Smooth muscle cell (in vitro differentiated cells): ENCODE data around the gene CYP2W1. TPM values are rescaled to one million over a fixed set of nuclear protein-coding genes. Genes with fewer than 3 reads are reported as not detected.

Source experiments
- DNase-seq: peaks from one replicate; lab custom pipeline; 2025; ENCODE audit not compliant: unreplicated experiment; lab: John Stamatoyannopoulos, UW
- H2AFZ ChIP-seq: fragments of 200-600 bp; sonication (generic); 2 replicates; pipeline ENCODE4 v1.6.0; 2016; ENCODE audit warnings: antibody characterized with exemption, low read depth, mild to moderate bottlenecking
- H3F3A ChIP-seq: fragments of 200-600 bp; sonication (generic); 2 replicates; pipeline ENCODE4 v1.6.0; 2017; ENCODE audit warnings: antibody characterized with exemption, low read depth
- H3K27ac ChIP-seq: fragments of 200-600 bp; sonication (generic); 2 replicates; pipeline ENCODE4 v1.5.1; 2016; ENCODE audit warnings: low read depth, mild to moderate bottlenecking
- H3K27me3 ChIP-seq: fragments of 200-600 bp; sonication (generic); 2 replicates; pipeline ENCODE4 v1.6.1; 2016; ENCODE audit warnings: low read depth, mild to moderate bottlenecking
- H3K36me3 ChIP-seq: fragments of 200-600 bp; sonication (generic); 2 replicates; pipeline ENCODE4 v1.5.1; 2016; ENCODE audit warnings: low read depth
- H3K4me1 ChIP-seq: fragments of 200-600 bp; sonication (generic); 2 replicates; pipeline ENCODE4 v1.5.1; 2016; ENCODE audit warnings: low read depth
- H3K4me2 ChIP-seq: fragments of 200-600 bp; sonication (generic); 2 replicates; pipeline ENCODE4 v1.6.0; 2016; ENCODE audit warnings: mild to moderate bottlenecking
- H3K4me3 ChIP-seq: fragments of 200-600 bp; sonication (generic); 2 replicates; pipeline ENCODE4 v1.5.1; 2016; ENCODE audit warnings: mild to moderate bottlenecking
- H3K79me2 ChIP-seq: fragments of 200-600 bp; sonication (generic); 2 replicates; pipeline ENCODE4 v1.6.0; 2016; ENCODE audit warnings: low read depth, mild to moderate bottlenecking
- H3K9ac ChIP-seq: fragments of 200-600 bp; sonication (generic); 2 replicates; pipeline ENCODE4 v1.6.0; 2016; ENCODE audit warnings: low read depth
- H3K9me3 ChIP-seq: fragments of 200-600 bp; sonication (generic); replicated peaks from 2 replicates; pipeline ENCODE4 v1.5.1; 2016; ENCODE audit warnings: low read depth
- H4K20me1 ChIP-seq: fragments of 200-600 bp; sonication (generic); 2 replicates; pipeline ENCODE4 v1.6.0; 2016; ENCODE audit warnings: low read depth
- WGBS: methylation state at CpG from one replicate; pipeline ENCODE4 v1.1.7; 2016; ENCODE audit warnings: low lambda C conversion rate; 5-methylcytosine and 5-hydroxymethylcytosine counted together
- polyA plus RNA-seq: library from polyadenylated mRNA; unstranded; fragments of >200 nt; fragmentation: Nextera tagmentation; extraction: Ambion mirVana; gene quantifications from 2 replicates; pipeline ENCODE4 v1.2.1, GENCODE V29; 2016
- total RNA-seq: library from RNA; depleted of rRNA; stranded (reverse); fragments of >200 nt; gene quantifications from 2 replicates; pipeline ENCODE4 v1.2.3, GENCODE V29; 2014
- TF ChIP-seq, protein P1 (sequence below): fragments of 200-600 bp; sonication (generic); IDR thresholded peaks from 2 replicates; pipeline ENCODE4 v1.5.1; 2017; ENCODE audit warnings: borderline replicate concordance, mild to moderate bottlenecking, antibody characterized with exemption; ENCODE audit not compliant: insufficient read depth, poor library complexity, severe bottlenecking

Gene CYP2W1
- total and polyA plus RNA-seq, 2 experiments from 2014 or later = not detected

GRCh38 chr7:951881-952547 is 31.0 kb upstream of the CYP2W1 start:
- Histone ChIP-seq H3F3A (no peaks in the 10 kb centered on the region), H3K36me3 (no peaks in the 10 kb centered on the region), H3K9ac (no peak overlapping the region), H3K4me1 (no peaks in the 10 kb centered on the region), H4K20me1 (peaks cover 20% of the 10 kb centered on the region), H3K4me3 (no peak overlapping the region), H3K27me3 (peaks cover 30% of the 10 kb centered on the region), H3K4me2 (no peak overlapping the region), H3K79me2 (no peaks in the 10 kb centered on the region), H3K27ac (no peak overlapping the region), H3K9me3 (no peaks in the 10 kb centered on the region), H2AFZ (no peak overlapping the region)
- no peak for DNase-seq
- TF ChIP-seq, protein P1, sequence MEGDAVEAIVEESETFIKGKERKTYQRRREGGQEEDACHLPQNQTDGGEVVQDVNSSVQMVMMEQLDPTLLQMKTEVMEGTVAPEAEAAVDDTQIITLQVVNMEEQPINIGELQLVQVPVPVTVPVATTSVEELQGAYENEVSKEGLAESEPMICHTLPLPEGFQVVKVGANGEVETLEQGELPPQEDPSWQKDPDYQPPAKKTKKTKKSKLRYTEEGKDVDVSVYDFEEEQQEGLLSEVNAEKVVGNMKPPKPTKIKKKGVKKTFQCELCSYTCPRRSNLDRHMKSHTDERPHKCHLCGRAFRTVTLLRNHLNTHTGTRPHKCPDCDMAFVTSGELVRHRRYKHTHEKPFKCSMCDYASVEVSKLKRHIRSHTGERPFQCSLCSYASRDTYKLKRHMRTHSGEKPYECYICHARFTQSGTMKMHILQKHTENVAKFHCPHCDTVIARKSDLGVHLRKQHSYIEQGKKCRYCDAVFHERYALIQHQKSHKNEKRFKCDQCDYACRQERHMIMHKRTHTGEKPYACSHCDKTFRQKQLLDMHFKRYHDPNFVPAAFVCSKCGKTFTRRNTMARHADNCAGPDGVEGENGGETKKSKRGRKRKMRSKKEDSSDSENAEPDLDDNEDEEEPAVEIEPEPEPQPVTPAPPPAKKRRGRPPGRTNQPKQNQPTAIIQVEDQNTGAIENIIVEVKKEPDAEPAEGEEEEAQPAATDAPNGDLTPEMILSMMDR = no peak
- WGBS = 94% methylated on average over 21 of the region's 21 CpGs

GRCh38 chr7:952548-953441 is 30.2 kb upstream of the CYP2W1 start:
- Histone ChIP-seq H3K36me3 (no peaks in the 10 kb centered on the region), H3K4me3 (peak overlapping the region; percentile 54), H2AFZ (no peak overlapping the region), H3K27ac (no peak overlapping the region), H3K4me1 (no peaks in the 10 kb centered on the region), H4K20me1 (peaks cover 20% of the 10 kb centered on the region), H3K4me2 (no peak overlapping the region), H3K79me2 (no peaks in the 10 kb centered on the region), H3K27me3 (peaks cover 30% of the 10 kb centered on the region), H3F3A (no peaks in the 10 kb centered on the region), H3K9me3 (no peaks in the 10 kb centered on the region), H3K9ac (no peak overlapping the region)
- TF ChIP-seq, protein P1 = no peak
- DNase-seq = no peak
- WGBS = 81% methylated on average over 20 of the region's 20 CpGs

- WGBS = 9% methylated on average over 34 of the region's 78 CpGs
- H3K79me2 ChIP-seq = no peaks in the 10 kb centered on the region
- H3K27me3 ChIP-seq = peaks cover 30% of the 10 kb centered on the region
- no peak overlapping the region for H3K9ac ChIP-seq
- DNase-seq = no peak
- H3K27ac ChIP-seq = no peak overlapping the region
- H4K20me1 ChIP-seq = peaks cover 20% of the 10 kb centered on the region
- no peak overlapping the region for H2AFZ ChIP-seq
- H3K36me3 ChIP-seq = no peaks in the 10 kb centered on the region
- no peaks in the 10 kb centered on the region for H3K9me3 ChIP-seq
- H3K4me3 ChIP-seq = peak overlapping the region; percentile 54
- H3F3A ChIP-seq = no peaks in the 10 kb centered on the region
- H3K4me1 ChIP-seq = no peaks in the 10 kb centered on the region
- TF ChIP-seq, protein P1 = no peak
- peak overlapping the region; percentile 91 for H3K4me2 ChIP-seq
These were observed 29.2 kb upstream of the CYP2W1 start for GRCh38 chr7:953547-954327.
